Suprapubic skin (tissue), 4 donors: ENCODE results near the gene CORO1C.

Experiments used
- POLR2A ChIP-seq, 2 donors: fragments of 450-650 bp; IDR thresholded peaks; one replicate each; pipeline ENCODE4 v1.6.1; 2017; ENCODE audit warnings: antibody characterized with exemption in 2 of 2, mild to moderate bottlenecking in 2 of 2, moderate library complexity in 2 of 2
- POLR2AphosphoS5 ChIP-seq, 3 donors: sonication (generic); formaldehyde crosslinking; IDR thresholded peaks; one replicate each; pipeline ENCODE4 v1.6.1; 2017; ENCODE audit warnings: antibody characterized with exemption in 3 of 3
- TF ChIP-seq, protein P1 (sequence below), 2 donors: fragments of 200-600 bp in 1 of 2; fragments of 450-650 bp in 1 of 2; sonication (generic) in 1 of 2; IDR thresholded peaks; one replicate each; pipeline ENCODE4 v1.5.1; 2016 to 2019; ENCODE audit warnings: antibody characterized with exemption in 2 of 2, mild to moderate bottlenecking in 1 of 2, moderate library complexity in 1 of 2

DNA sequence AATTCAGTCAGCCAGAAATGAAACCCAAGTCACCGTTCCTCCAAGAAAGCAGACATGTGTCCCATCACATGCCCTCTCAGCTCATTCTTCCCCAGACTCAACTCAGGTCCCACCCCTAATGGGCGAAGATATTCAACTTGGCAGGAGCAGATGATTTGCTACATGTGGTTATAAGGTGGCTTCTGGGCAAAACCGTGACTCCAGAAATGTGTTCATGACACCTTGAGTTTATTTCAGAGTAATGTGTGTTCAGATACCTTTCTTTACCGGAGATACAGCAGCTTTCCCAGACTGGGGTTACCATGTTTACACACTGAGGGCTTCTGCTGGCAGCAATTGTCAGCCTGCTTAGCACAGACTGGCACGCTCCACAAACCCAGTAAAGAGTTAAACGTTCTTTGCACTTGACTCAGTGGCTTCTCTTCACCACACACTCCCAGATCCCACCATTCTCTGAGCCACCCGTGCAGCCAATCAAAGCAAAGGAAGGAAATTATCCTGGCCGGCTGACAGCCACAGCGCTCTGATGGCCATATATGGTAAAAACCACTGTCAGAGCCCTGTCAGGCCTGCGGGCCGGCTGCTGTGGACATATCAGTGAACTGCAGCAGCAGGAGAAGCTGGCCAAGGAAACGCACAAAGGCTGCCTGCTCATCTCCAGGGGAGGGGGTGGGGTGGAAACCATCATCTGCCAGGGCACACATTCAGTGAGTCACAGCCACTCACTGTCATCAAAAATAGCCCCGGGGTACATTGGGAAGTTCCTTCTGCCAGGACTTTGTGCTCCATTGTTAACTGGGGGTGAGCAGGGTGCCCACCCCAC lies 39.9 kb downstream of the CORO1C start:
- TF ChIP-seq, protein P1, sequence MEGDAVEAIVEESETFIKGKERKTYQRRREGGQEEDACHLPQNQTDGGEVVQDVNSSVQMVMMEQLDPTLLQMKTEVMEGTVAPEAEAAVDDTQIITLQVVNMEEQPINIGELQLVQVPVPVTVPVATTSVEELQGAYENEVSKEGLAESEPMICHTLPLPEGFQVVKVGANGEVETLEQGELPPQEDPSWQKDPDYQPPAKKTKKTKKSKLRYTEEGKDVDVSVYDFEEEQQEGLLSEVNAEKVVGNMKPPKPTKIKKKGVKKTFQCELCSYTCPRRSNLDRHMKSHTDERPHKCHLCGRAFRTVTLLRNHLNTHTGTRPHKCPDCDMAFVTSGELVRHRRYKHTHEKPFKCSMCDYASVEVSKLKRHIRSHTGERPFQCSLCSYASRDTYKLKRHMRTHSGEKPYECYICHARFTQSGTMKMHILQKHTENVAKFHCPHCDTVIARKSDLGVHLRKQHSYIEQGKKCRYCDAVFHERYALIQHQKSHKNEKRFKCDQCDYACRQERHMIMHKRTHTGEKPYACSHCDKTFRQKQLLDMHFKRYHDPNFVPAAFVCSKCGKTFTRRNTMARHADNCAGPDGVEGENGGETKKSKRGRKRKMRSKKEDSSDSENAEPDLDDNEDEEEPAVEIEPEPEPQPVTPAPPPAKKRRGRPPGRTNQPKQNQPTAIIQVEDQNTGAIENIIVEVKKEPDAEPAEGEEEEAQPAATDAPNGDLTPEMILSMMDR (IDR thresholded peaks at IDR 0.05), result peak; percentile 51 to 61
- TF ChIP-seq POLR2A (IDR thresholded peaks at IDR 0.05), result peak in 1 of 2 donors; percentile 12
- peak in 2 of 3 donors; percentile 61 to 62 for TF ChIP-seq POLR2AphosphoS5 (IDR thresholded peaks at IDR 0.05)
